Astrocyte (in vitro differentiated cells and primary cell): ENCODE data around the gene PNPLA7. TPM values are rescaled to one million over a fixed set of nuclear protein-coding genes. Genes with fewer than 3 reads are reported as not detected.

Experiments
- DNase-seq: peaks from one replicate; pipeline ENCODE4 v3.0.0-alpha.2; 2010; ENCODE audit warnings: low read depth
- FAIRE-seq: peaks from 2 replicates; lab custom pipeline; 2011; peaks lifted over from hg19 to GRCh38; lab: Jason Lieb, UNC
- H2AFZ ChIP-seq: 2 replicates; pipeline ENCODE4 v1.6.0; 2012; ENCODE audit warnings: low read depth, low read length, inconsistent platforms
- H3K27ac ChIP-seq: 2 replicates; pipeline ENCODE4 v1.5.1; 2011; ENCODE audit warnings: low read depth, low read length, inconsistent platforms
- H3K27me3 ChIP-seq: 2 replicates; pipeline ENCODE4 v1.6.0; 2011; ENCODE audit warnings: low read length, inconsistent platforms; ENCODE audit not compliant: insufficient read depth
- H3K36me3 ChIP-seq: 2 replicates; pipeline ENCODE4 v1.5.1; 2011; ENCODE audit warnings: low read length, inconsistent platforms; ENCODE audit not compliant: insufficient read depth
- H3K4me1 ChIP-seq: 2 replicates; pipeline ENCODE4 v1.5.1; 2011; ENCODE audit warnings: low read length, inconsistent platforms; ENCODE audit not compliant: insufficient read depth
- H3K4me2 ChIP-seq: 2 replicates; pipeline ENCODE4 v1.6.0; 2012; ENCODE audit warnings: low read length, inconsistent platforms
- H3K4me3 ChIP-seq: 2 replicates; pipeline ENCODE4 v1.5.1; 2011; ENCODE audit warnings: low read depth, mild to moderate bottlenecking, low read length, inconsistent platforms; ENCODE audit not compliant: insufficient read depth
- H3K79me2 ChIP-seq: 2 replicates; pipeline ENCODE4 v1.6.0; 2012; ENCODE audit warnings: mild to moderate bottlenecking, low read length, inconsistent platforms; ENCODE audit not compliant: insufficient read depth
- H3K9ac ChIP-seq: 2 replicates; pipeline ENCODE4 v1.6.0; 2012; ENCODE audit warnings: mild to moderate bottlenecking, low read length, inconsistent platforms
- H3K9me3 ChIP-seq: 2 replicates; pipeline ENCODE4 v1.5.1; 2012; ENCODE audit warnings: low read depth, mild to moderate bottlenecking, low read length, inconsistent platforms; ENCODE audit not compliant: insufficient read depth
- H4K20me1 ChIP-seq: 2 replicates; pipeline ENCODE4 v1.6.0; 2012; ENCODE audit warnings: low read length, inconsistent platforms; ENCODE audit not compliant: insufficient read depth
- H3K27ac Mint-ChIP-seq: one replicate; pipeline ENCODE4 v1.8.0; 2021; ENCODE audit warnings: mild to moderate bottlenecking, mixed read lengths; ENCODE audit not compliant: unreplicated experiment
- H3K27me3 Mint-ChIP-seq: one replicate; pipeline ENCODE4 v1.8.0; 2021; ENCODE audit warnings: low read depth, mixed read lengths; ENCODE audit not compliant: unreplicated experiment
- H3K36me3 Mint-ChIP-seq: one replicate; pipeline ENCODE4 v1.8.0; 2021; ENCODE audit warnings: low read depth, mixed read lengths; ENCODE audit not compliant: unreplicated experiment
- H3K4me1 Mint-ChIP-seq: one replicate; pipeline ENCODE4 v1.8.0; 2021; ENCODE audit warnings: low read depth, mixed read lengths; ENCODE audit not compliant: unreplicated experiment
- H3K4me3 Mint-ChIP-seq: one replicate; pipeline ENCODE4 v1.8.0; 2021; ENCODE audit warnings: mild to moderate bottlenecking, moderate library complexity, mixed read lengths; ENCODE audit not compliant: unreplicated experiment
- H3K9me3 Mint-ChIP-seq: one replicate; pipeline ENCODE4 v1.8.0; 2021; ENCODE audit warnings: mild to moderate bottlenecking, mixed read lengths; ENCODE audit not compliant: unreplicated experiment
- EZH2 ChIP-seq: IDR thresholded peaks from 2 replicates; pipeline ENCODE4 v1.6.1; 2012; ENCODE audit warnings: mild to moderate bottlenecking, low read length, inconsistent platforms; ENCODE audit not compliant: insufficient read depth
- total RNA-seq: library from RNA; stranded (reverse); gene quantifications from 2 replicates; pipeline ENCODE4 v1.2.1, GENCODE V29; 2021
- TF ChIP-seq, protein P1 (sequence below): IDR thresholded peaks from 2 replicates; pipeline ENCODE4 v1.5.1; 2011; ENCODE audit warnings: low read depth, mild to moderate bottlenecking, inconsistent platforms, low read length, moderate library complexity; ENCODE audit not compliant: insufficient read depth

The PNPLA7 gene
- total RNA-seq, 1 donor from 2014 or later: 2.6 TPM

DNA sequence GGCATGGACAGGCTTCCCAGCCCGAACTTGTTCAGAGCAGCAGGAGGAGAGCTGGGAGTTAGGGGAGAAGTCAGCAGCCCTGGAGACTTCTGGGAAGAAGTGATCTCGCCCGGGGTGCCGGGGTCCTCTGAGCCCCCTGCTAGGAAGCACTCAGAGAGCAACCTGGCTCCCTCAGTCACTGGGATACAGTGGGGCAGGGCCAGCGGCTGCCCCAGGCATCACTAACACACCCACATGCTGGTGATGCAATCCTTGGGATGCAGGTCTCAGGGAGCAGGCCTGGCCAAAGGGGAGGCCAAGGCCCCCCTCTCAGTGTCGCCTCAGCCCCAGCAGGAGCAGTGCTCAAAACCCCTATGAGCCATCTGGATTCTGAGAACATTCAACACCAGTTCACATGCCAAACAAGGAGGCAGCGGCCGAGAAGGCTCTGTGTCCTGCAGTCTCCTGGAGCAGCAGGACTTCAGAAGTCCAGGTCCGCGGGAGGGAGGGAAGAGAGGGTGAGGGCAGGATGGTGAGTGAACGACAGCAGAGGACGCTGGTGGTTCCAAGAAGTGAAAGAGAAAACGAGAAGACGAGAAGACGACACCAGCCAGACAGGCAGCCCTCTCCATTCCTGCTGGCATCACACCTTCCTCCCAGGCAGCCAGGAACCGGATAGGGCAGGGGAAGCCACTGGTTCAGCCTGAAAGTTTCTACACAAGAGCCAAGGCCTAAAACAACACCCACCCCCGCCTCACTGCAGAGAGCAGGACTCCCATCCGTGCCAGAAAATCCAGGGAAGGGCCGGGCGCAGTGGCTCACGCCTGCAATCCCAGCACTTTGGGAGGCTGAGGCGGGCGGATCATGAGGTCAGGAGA lies 2.3 kb downstream of the PNPLA7 start:
- peaks cover 9% of the 10 kb centered on the region for H3K79me2 ChIP-seq
- H3K4me2 ChIP-seq: no peak overlapping the region
- DNase-seq (no peak), FAIRE-seq (no peak)
- H3K9me3 Mint-ChIP-seq: no peaks in the 10 kb centered on the region
- no peak overlapping the region for H3K9ac ChIP-seq
- H3K36me3 Mint-ChIP-seq: peaks cover 8% of the 10 kb centered on the region
- H3K27me3 Mint-ChIP-seq: no peaks in the 10 kb centered on the region
- H2AFZ ChIP-seq: no peak overlapping the region
- H3K4me3 ChIP-seq: no peak overlapping the region
- peaks cover 10% of the 10 kb centered on the region for H3K4me1 Mint-ChIP-seq
- H3K4me1 ChIP-seq: peaks cover 12% of the 10 kb centered on the region
- H3K4me3 Mint-ChIP-seq: no peak overlapping the region
- no peaks in the 10 kb centered on the region for H3K27me3 ChIP-seq
- H3K36me3 ChIP-seq: no peaks in the 10 kb centered on the region
- TF ChIP-seq, protein P1, sequence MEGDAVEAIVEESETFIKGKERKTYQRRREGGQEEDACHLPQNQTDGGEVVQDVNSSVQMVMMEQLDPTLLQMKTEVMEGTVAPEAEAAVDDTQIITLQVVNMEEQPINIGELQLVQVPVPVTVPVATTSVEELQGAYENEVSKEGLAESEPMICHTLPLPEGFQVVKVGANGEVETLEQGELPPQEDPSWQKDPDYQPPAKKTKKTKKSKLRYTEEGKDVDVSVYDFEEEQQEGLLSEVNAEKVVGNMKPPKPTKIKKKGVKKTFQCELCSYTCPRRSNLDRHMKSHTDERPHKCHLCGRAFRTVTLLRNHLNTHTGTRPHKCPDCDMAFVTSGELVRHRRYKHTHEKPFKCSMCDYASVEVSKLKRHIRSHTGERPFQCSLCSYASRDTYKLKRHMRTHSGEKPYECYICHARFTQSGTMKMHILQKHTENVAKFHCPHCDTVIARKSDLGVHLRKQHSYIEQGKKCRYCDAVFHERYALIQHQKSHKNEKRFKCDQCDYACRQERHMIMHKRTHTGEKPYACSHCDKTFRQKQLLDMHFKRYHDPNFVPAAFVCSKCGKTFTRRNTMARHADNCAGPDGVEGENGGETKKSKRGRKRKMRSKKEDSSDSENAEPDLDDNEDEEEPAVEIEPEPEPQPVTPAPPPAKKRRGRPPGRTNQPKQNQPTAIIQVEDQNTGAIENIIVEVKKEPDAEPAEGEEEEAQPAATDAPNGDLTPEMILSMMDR: no peak
- TF ChIP-seq EZH2: no peak
- H3K27ac ChIP-seq: no peak overlapping the region
- no peaks in the 10 kb centered on the region for H3K9me3 ChIP-seq
- H3K27ac Mint-ChIP-seq: no peak overlapping the region
- H4K20me1 ChIP-seq: peaks cover 8% of the 10 kb centered on the region

- DNase-seq (no peak), FAIRE-seq (no peak)
- TF ChIP-seq EZH2: no peak
- TF ChIP-seq, protein P1: no peak
- no peaks in the 10 kb centered on the region for H3K9me3 Mint-ChIP-seq
- H3K9me3 ChIP-seq: no peaks in the 10 kb centered on the region
- H3K4me3 ChIP-seq: no peak overlapping the region
- H3K27me3 ChIP-seq: no peaks in the 10 kb centered on the region
- H3K4me3 Mint-ChIP-seq: no peak overlapping the region
- H2AFZ ChIP-seq: no peak overlapping the region
- no peak overlapping the region for H3K27ac ChIP-seq
- H3K27me3 Mint-ChIP-seq: no peaks in the 10 kb centered on the region
- H3K36me3 ChIP-seq: no peaks in the 10 kb centered on the region
- H3K79me2 ChIP-seq: no peaks in the 10 kb centered on the region
- H3K27ac Mint-ChIP-seq: no peak overlapping the region
- peaks cover 7% of the 10 kb centered on the region for H3K4me1 Mint-ChIP-seq
- peak overlapping the region; percentile 2 for H3K4me2 ChIP-seq
- peaks cover 10% of the 10 kb centered on the region for H3K36me3 Mint-ChIP-seq
- H3K4me1 ChIP-seq: peaks cover 4% of the 10 kb centered on the region
- H4K20me1 ChIP-seq: no peaks in the 10 kb centered on the region
- H3K9ac ChIP-seq: no peak overlapping the region
These were observed 5.1 kb downstream of the PNPLA7 start for GRCh38 chr9:137545123-137545522.
